Ammon's horn (tissue), 1 donor: Measurements from ENCODE around the gene ARHGAP6.

Experiments used
- DNase-seq: peaks from one replicate; pipeline ENCODE4 v3.0.0-alpha.2; 2016; ENCODE audit warnings: low spot score

Gene ARHGAP6

GRCh38 chrX:11304829-11305228 lies 360.9 kb downstream of the ARHGAP6 start:
- DNase-seq: no peak

DNA sequence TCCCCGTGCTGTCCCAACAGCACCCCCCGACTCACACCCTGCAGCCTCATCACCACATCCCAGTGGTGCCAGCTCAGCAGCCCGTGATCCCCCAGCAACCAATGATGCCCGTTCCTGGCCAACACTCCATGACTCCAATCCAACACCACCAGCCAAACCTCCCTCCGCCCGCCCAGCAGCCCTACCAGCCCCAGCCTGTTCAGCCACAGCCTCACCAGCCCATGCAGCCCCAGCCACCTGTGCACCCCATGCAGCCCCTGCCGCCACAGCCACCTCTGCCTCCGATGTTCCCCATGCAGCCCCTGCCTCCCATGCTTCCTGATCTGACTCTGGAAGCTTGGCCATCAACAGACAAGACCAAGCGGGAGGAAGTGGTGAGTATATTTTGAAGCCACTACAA lies 367.1 kb downstream of the ARHGAP6 start:
- DNase-seq: no peak

DNA sequence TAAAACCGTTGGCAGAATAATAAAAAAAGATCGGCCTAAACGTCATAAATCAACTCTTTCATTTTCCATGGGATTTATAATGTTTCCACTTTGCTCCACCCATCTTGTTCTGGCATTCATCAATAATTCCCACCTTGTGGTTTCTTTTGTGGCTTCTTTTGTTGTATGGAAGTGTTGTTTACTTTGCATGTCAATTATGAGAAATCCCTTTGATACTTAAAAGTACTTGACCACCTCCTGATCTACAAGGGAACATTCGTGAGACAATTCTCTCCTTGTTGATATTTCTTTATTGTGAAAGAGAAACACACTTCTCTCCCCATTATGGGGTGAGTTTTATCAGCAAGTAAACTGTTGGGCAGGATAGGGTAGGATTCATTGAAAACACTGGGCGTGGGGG lies 369.7 kb downstream of the ARHGAP6 start:
- DNase-seq: no peak

GRCh38 chrX:11293113-11293512 lies 372.6 kb downstream of the ARHGAP6 start, which contains the start of gene AMELX:
AMELX (plus strand) TSS chrX:11293413; CDS start chrX:11294789, 1,376 bp downstream.
- no peak for DNase-seq

GRCh38 chrX:11290416-11291102 lies 375.2 kb downstream of the ARHGAP6 start:
- DNase-seq: no peak

- no peak for DNase-seq
Measured at GRCh38 chrX:11287505-11287904, 378.2 kb downstream of the ARHGAP6 start.

GRCh38 chrX:11285651-11286050 lies 380.1 kb downstream of the ARHGAP6 start:
- no peak for DNase-seq

- no peak for DNase-seq
Measured at GRCh38 chrX:11282043-11282442, 383.7 kb downstream of the ARHGAP6 start.

DNA sequence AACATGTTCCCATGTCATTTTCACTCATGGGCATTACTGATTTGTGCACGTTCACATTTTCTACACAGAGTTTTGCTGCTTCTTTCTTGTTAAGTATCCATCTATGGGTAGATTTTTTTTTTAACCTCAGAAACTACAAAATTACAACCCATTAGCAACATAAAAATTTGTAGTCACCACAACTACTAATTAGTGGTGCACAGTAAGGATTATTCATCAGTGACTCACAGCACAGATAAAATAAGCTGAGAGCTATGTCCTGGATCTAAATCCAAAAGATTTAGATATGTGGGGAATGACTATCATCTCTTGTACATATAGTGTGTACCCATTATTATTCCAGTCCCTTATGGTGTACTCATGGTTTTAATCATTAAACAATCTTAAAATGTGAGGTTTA lies 392.2 kb downstream of the ARHGAP6 start:
- no peak for DNase-seq

DNA sequence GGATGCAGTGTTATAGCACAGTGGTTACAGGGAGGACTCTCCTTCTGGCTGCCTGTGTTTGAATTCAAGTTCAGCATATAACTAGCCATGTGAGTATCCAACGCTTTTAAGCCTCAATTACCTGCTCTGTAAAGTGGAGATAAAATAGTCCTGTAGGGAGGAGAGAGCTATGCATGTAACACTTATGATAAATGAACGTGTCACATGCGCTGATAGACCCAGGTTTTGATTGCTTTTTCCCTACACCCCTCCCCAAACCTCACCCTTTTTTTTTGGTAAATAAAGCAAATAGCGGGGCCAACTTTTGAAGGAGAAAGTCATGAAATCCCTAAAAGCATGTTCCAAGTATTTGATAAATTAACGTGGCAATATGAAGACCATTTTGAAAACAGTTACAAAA lies 392.9 kb downstream of the ARHGAP6 start:
- no peak for DNase-seq

GRCh38 chrX:11272290-11272689 lies 393.4 kb downstream of the ARHGAP6 start:
- DNase-seq: no peak

DNA sequence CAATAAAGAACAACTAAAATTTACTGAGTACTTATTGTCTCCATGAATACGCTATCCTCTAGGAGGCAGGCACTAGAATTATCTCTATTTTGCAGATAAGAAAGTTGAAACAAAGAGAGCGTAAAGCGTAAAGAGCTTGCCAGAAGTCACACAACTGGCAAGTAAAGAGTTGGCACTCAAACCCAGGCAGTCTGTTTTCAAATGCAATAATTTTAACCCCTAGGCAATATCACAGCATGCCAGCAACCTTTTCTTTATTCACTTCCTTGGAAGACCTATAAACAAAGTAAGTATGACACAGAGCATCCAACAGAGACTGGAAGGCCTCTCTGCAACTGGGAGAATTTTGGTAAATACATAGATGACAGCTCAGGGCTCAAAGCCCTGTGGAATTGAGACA lies 395.7 kb downstream of the ARHGAP6 start:
- DNase-seq: no peak

DNA sequence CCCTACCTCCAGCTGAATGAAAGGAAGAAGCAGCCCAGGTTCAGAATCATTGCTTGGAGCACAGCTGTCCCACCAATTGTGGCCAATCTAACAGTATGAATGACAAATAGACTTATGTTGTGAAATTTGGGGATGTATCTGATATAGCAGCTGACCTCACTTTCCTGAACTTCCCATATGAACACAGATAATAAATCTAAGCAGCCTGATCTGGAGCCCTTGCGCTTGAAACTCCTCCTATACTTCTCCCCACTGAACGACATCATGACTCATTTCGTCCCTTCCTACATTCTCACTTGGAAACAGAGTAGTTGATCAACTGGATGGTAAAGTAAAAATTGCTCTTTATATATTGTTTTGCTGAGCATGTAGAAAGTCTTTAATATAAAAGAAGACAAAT lies 396.7 kb downstream of the ARHGAP6 start:
- no peak for DNase-seq

DNA sequence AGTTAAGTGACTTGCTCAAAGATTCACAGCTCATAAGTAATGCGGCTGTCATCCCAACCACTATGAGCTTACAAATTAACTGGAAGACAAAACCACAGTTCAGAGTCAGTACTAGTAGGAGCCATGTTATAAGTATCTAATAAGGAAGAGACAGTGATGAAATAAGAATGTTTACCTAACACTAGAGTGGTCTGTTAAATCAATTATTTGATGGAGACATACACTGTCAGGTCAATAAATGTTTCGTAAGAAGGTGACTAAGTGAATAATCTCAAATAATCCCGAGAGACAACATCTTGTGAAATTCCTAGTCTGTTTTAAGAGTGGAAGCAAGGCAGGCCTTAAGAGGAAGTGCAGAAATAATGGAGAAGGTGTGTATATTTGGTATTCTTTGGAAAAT lies 398.3 kb downstream of the ARHGAP6 start:
- no peak for DNase-seq

GRCh38 chrX:11266573-11267003 lies 399.1 kb downstream of the ARHGAP6 start:
- no peak for DNase-seq

GRCh38 chrX:11265352-11265751 lies 400.4 kb downstream of the ARHGAP6 start:
- DNase-seq: no peak

- DNase-seq: no peak
Measured at GRCh38 chrX:11264925-11265324, 400.8 kb downstream of the ARHGAP6 start.

- no peak for DNase-seq
Measured at GRCh38 chrX:11261260-11261659, 404.5 kb downstream of the ARHGAP6 start.

GRCh38 chrX:11259437-11259836 lies 406.3 kb downstream of the ARHGAP6 start:
- no peak for DNase-seq

GRCh38 chrX:11257711-11258110 lies 408.0 kb downstream of the ARHGAP6 start:
- DNase-seq: no peak

DNA sequence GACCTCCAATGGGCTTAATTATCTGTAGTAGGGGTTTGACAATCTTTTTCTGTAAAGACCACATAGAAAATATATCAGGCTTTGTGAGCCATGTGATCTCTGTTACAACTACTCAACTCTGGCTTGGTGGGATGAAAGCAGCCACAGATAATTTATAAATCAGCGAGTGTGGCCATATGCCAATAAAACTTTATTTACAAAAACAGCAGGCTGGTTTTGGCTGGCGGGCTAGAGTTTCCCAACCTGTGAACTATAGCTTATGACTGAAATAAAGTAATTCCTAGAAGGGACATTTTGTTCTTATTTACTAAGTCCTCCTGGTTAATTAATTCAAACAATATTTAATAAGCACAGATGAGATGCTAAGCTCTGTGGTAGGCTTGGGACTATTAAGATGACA lies 408.4 kb downstream of the ARHGAP6 start:
- no peak for DNase-seq

- DNase-seq: no peak
Measured at GRCh38 chrX:11254417-11255109, 411.2 kb downstream of the ARHGAP6 start.

GRCh38 chrX:11244636-11245035 lies 421.1 kb downstream of the ARHGAP6 start:
- no peak for DNase-seq

DNA sequence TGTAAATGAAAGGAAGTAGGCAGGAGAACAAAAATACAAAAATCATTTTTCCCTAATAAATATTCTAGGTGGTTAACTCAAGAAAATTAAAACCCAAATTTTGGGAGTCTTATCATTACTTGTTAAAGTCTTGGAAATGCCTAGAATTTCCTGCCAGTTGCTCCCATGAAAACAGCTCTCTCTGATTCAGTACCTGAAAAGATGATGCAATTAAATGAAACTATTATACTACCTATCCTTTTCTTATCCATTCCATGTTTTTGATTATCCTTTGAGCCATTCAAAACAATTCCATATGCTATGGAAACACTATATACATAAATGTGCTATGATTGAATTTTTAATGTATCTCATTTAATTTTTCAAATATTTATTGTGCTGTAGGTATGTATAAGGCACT lies 423.0 kb downstream of the ARHGAP6 start:
- no peak for DNase-seq
